Upper lobe of left lung (tissue), 4 donors: ENCODE data around the gene ADPRH.

ENCODE experiments used
- CTCF ChIP-seq, 6 experiments: fragments of 450-650 bp in 4 of 6; fragments of 200-600 bp in 2 of 6; sonication (generic) in 2 of 6; IDR thresholded peaks; one replicate each; pipeline ENCODE4 v1.5.1; 2016 to 2019; ENCODE audit warnings: antibody characterized with exemption in 6 of 6
- EP300 ChIP-seq, 4 donors: sonication (generic); formaldehyde crosslinking; IDR thresholded peaks; one replicate each; pipeline ENCODE4 v1.5.1; 2017; ENCODE audit warnings: antibody characterized with exemption in 4 of 4, control low read depth in 2 of 4
- POLR2A ChIP-seq, 4 donors: fragments of 450-650 bp; IDR thresholded peaks; one replicate each; pipeline ENCODE4 v1.5.1; 2016 to 2017; ENCODE audit warnings: antibody characterized with exemption in 4 of 4, mild to moderate bottlenecking in 2 of 4
- POLR2AphosphoS5 ChIP-seq, 2 donors: sonication (generic); formaldehyde crosslinking; IDR thresholded peaks; one replicate each; pipeline ENCODE4 v1.5.1; 2017; ENCODE audit warnings: antibody characterized with exemption in 2 of 2

- TF ChIP-seq POLR2A (IDR thresholded peaks at IDR 0.05) (peak; percentile 42 to 87 (median 64)), CTCF (IDR thresholded peaks at IDR 0.05) (peak in 3 of 6 experiments; percentile 8 to 33 (median 13)), EP300 (IDR thresholded peaks at IDR 0.05) (peak in 3 of 4 donors; percentile 3 to 66 (median 53)), POLR2AphosphoS5 (IDR thresholded peaks at IDR 0.05) (peak; percentile 69 to 74)
These were observed at the start of gene ADPRH for GRCh38 chr3:119579366-119580066.
